Measurements from ENCODE around the gene DGCR2.

- no peak for TF ChIP-seq GATA3 (IDR thresholded peaks at IDR 0.05; ENCODE audit: low read depth, low read length)
- TF ChIP-seq GATA2 (IDR thresholded peaks at IDR 0.05; ENCODE audit: low read depth, low read length), result no peak
These were observed 54.4 kb downstream of the DGCR2 start for GRCh38 chr22:19067696-19068348.
